Measurements from ENCODE around the gene CXCL1.

DNA sequence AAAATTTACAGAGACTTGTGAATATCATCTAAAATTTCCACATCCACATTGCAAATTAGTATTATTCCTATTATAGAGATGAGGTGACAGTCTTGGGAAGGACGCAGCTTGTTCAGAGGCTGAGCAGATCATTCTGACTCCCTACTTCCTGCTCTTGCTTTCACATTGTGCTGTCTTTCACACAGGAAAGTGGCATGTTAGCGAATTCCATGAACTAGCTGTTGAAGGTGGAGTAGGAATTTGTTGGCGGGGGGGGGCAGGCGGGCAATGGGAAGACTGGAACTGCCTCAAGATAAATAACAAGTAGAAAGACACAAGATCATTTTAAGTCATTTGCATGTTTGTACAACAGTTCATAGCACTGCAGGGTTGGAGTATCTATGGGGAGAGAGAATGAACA is 13.8 kb upstream of the CXCL1 start:
- no peak for TF ChIP-seq POLR2A (IDR thresholded peaks at IDR 0.05; ENCODE audit: insufficient read depth in 1 of 2, low read depth in 2 of 2, low read length in 2 of 2)
- TF ChIP-seq PHF20 (CRISPR knock-in tag; IDR thresholded peaks at IDR 0.05): no peak
- TF ChIP-seq ETV5 (CRISPR knock-in tag; IDR thresholded peaks at IDR 0.05; ENCODE audit: borderline replicate concordance): no peak
- no peak for TF ChIP-seq CEBPG (CRISPR knock-in tag; IDR thresholded peaks at IDR 0.05)

All from HepG2 (cell line).